ENCODE results near the gene CLEC4D. TPM values are rescaled to one million over a fixed set of nuclear protein-coding genes. Genes with fewer than 3 reads are reported as not detected.

The CLEC4D gene
- total and polyA plus RNA-seq, 2 experiments from 2014 or later, result 0.24 to 0.90 TPM

GRCh38 chr12:8549381-8549780 lies 36.1 kb downstream of the CLEC4D start:
- Mint-ChIP-seq H3K27me3 (ENCODE audit: insufficient read depth, low read depth, poor library complexity) (peaks cover 2% of the 10 kb centered on the region), H3K4me1 (no peaks in the 10 kb centered on the region), H3K4me3 (no peak overlapping the region), H3K27ac (no peak overlapping the region), H3K36me3 (ENCODE audit: low read depth) (no peaks in the 10 kb centered on the region), H3K9me3 (no peaks in the 10 kb centered on the region)
- no peak overlapping the region for H3K4me2 ChIP-seq
- no peak overlapping the region for H3K27ac ChIP-seq (ENCODE audit: low read depth)
- no peaks in the 10 kb centered on the region for H3K36me3 ChIP-seq (ENCODE audit: insufficient read depth)
- H3F3A ChIP-seq (replicated peaks; ENCODE audit: low read depth), result no peaks in the 10 kb centered on the region
- no peaks in the 10 kb centered on the region for H4K20me1 ChIP-seq (replicated peaks; ENCODE audit: insufficient read depth)
- no peak overlapping the region for H3K4me3 ChIP-seq
- H3K79me2 ChIP-seq (replicated peaks; ENCODE audit: insufficient read depth), result no peaks in the 10 kb centered on the region
- no peak for DNase-seq (ENCODE audit: low spot score)
- TF ChIP-seq CTCF (conservative IDR thresholded peaks at IDR 0.05; ENCODE audit: low read depth in 2 of 2) (no peak), JUNB (IDR thresholded peaks at IDR 0.05; ENCODE audit: unreplicated experiment) (no peak), REST (IDR thresholded peaks at IDR 0.05; ENCODE audit: unreplicated experiment) (no peak), POLR2AphosphoS5 (IDR thresholded peaks at IDR 0.05; ENCODE audit: low read depth) (no peak), EZH2phosphoT487 (IDR thresholded peaks at IDR 0.05; ENCODE audit: unreplicated experiment) (no peak), ETS1 (IDR thresholded peaks at IDR 0.05) (no peak), ZNF331 (CRISPR knock-in tag; IDR thresholded peaks at IDR 0.05; ENCODE audit: low read depth) (no peak)
- no peaks in the 10 kb centered on the region for H3K9me2 ChIP-seq (ENCODE audit: insufficient read depth)
- ATAC-seq, result no peak
- no peaks in the 10 kb centered on the region for H3K27me3 ChIP-seq (ENCODE audit: insufficient read depth)
- no peak overlapping the region for H2AFZ ChIP-seq
- H3K4me1 ChIP-seq (ENCODE audit: insufficient read depth), result no peaks in the 10 kb centered on the region

- no peak overlapping the region for H3K4me2 ChIP-seq
- peaks cover 6% of the 10 kb centered on the region; the same call in 1 of the 3 replicates for H3K4me1 Mint-ChIP-seq
- no peaks in the 10 kb centered on the region for H3K36me3 Mint-ChIP-seq (ENCODE audit: low read depth)
- H3K4me1 ChIP-seq (ENCODE audit: insufficient read depth), result no peaks in the 10 kb centered on the region
- no peak overlapping the region for H3K4me3 ChIP-seq
- H3K79me2 ChIP-seq (replicated peaks; ENCODE audit: insufficient read depth), result no peaks in the 10 kb centered on the region
- no peaks in the 10 kb centered on the region for H3K27me3 ChIP-seq (ENCODE audit: insufficient read depth)
- H3K4me3 Mint-ChIP-seq, result no peak overlapping the region
- ATAC-seq, result peak; percentile 78
- no peak overlapping the region for H2AFZ ChIP-seq
- peak; percentile 56 for DNase-seq (ENCODE audit: low spot score)
- H3K9me2 ChIP-seq (ENCODE audit: insufficient read depth), result peaks cover 4% of the 10 kb centered on the region; the same call in 1 of the 2 replicates
- H3K36me3 ChIP-seq (ENCODE audit: insufficient read depth), result no peaks in the 10 kb centered on the region
- H3K27ac Mint-ChIP-seq, result no peak overlapping the region
- TF ChIP-seq EZH2phosphoT487 (IDR thresholded peaks at IDR 0.05; ENCODE audit: unreplicated experiment), result no peak
- TF ChIP-seq CTCF (conservative IDR thresholded peaks at IDR 0.05; ENCODE audit: low read depth in 2 of 2), result peak; percentile 38 to 42
- H3K9me3 Mint-ChIP-seq, result no peaks in the 10 kb centered on the region
- no peaks in the 10 kb centered on the region for H3F3A ChIP-seq (replicated peaks; ENCODE audit: low read depth)
- peaks cover 4% of the 10 kb centered on the region for H3K27me3 Mint-ChIP-seq (ENCODE audit: insufficient read depth, low read depth, poor library complexity)
- no peaks in the 10 kb centered on the region for H4K20me1 ChIP-seq (replicated peaks; ENCODE audit: insufficient read depth)
- no peak overlapping the region for H3K27ac ChIP-seq (ENCODE audit: low read depth)
Measured at GRCh38 chr12:8553088-8553627, 39.9 kb downstream of the CLEC4D start.

Data from GM23338 (cell line).